ENCODE results near the gene CNOT3. TPM values are rescaled to one million over a fixed set of nuclear protein-coding genes. Genes with fewer than 3 reads are reported as not detected.
A peak's percentile ranks its signal among the peaks of the same experiment; 100 is the strongest.

Gene CNOT3
- total and polyA plus RNA-seq, 9 of the 15 experiments (the other 6 are each of a cell fraction or from before 2014, with no cell fraction given), result 0.27 to 60.4 (median 9.9) TPM

DNA sequence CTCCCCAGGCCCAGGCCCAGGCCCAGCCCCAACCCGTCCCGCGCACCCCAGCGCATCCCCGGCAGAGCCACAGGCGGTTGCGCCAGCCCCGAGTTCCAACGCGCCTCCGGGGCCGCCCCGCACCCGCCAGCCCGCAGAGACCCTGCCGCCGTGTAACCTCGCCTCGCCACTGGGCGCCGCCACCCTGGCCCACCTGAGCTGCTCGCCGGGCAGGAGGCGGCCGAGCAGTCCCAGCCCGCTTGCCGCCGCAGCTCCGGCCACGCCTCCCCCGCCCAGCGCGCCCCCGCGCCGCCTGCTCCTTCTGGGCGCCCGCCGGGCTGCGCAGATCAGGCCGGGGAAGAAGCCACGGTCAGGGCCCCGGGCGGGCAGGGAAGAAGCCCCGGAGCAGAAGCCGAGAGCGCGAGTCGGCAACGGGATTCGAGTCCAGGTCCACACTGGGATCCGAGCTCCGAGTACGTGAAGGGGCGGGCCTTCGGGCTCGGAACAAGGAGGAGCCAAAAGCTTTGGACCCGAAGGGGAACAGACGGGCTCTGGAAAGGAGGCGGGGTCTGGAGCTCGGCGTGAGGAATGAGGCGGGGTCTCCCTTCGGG, 51.7 kb downstream of the CNOT3 start, which contains the start of gene MBOAT7 (continued):
- TF ChIP-seq ERF (CRISPR knock-in tag; IDR thresholded peaks at IDR 0.05), result 0 out of 2 replicates have a peak, but pooled peaks have one; percentile 49
- TF ChIP-seq ZC3H11A (IDR thresholded peaks at IDR 0.05; ENCODE audit: low read depth, low read length), result no peak
- TF ChIP-seq RAD21 (CRISPR knock-in tag; conservative IDR thresholded peaks at IDR 0.05 in 1 of 2, IDR thresholded peaks at IDR 0.05 in 1 of 2), result peak in 1 of 2 experiments; percentile 39; a peak in 2 of 4 replicates
- peak; percentile 31; the same call in 1 of the 2 replicates for TF ChIP-seq ESRRA (IDR thresholded peaks at IDR 0.05; ENCODE audit: borderline replicate concordance, low read depth)
- TF ChIP-seq FOXM1 (IDR thresholded peaks at IDR 0.05; ENCODE audit: low read depth), result no peak
- peak; percentile 85 for TF ChIP-seq FOXM1 (CRISPR knock-in tag; IDR thresholded peaks at IDR 0.05; ENCODE audit: low read depth)
- TF ChIP-seq, protein P1, sequence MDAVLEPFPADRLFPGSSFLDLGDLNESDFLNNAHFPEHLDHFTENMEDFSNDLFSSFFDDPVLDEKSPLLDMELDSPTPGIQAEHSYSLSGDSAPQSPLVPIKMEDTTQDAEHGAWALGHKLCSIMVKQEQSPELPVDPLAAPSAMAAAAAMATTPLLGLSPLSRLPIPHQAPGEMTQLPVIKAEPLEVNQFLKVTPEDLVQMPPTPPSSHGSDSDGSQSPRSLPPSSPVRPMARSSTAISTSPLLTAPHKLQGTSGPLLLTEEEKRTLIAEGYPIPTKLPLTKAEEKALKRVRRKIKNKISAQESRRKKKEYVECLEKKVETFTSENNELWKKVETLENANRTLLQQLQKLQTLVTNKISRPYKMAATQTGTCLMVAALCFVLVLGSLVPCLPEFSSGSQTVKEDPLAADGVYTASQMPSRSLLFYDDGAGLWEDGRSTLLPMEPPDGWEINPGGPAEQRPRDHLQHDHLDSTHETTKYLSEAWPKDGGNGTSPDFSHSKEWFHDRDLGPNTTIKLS (IDR thresholded peaks at IDR 0.05; ENCODE audit: borderline replicate concordance, low read depth), result peak; percentile 65
- TF ChIP-seq, protein P2, sequence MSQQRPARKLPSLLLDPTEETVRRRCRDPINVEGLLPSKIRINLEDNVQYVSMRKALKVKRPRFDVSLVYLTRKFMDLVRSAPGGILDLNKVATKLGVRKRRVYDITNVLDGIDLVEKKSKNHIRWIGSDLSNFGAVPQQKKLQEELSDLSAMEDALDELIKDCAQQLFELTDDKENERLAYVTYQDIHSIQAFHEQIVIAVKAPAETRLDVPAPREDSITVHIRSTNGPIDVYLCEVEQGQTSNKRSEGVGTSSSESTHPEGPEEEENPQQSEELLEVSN (IDR thresholded peaks at IDR 0.05; ENCODE audit: borderline replicate concordance in 1 of 2, extremely low read depth in 1 of 2, insufficient read depth in 1 of 2, insufficient read length in 1 of 2, low read depth in 1 of 2, low read length in 1 of 2, poor library complexity in 1 of 2, severe bottlenecking in 1 of 2), result peak in 1 of 2 experiments; percentile 83
- TF ChIP-seq, protein P3, sequence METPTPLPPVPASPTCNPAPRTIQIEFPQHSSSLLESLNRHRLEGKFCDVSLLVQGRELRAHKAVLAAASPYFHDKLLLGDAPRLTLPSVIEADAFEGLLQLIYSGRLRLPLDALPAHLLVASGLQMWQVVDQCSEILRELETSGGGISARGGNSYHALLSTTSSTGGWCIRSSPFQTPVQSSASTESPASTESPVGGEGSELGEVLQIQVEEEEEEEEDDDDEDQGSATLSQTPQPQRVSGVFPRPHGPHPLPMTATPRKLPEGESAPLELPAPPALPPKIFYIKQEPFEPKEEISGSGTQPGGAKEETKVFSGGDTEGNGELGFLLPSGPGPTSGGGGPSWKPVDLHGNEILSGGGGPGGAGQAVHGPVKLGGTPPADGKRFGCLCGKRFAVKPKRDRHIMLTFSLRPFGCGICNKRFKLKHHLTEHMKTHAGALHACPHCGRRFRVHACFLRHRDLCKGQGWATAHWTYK (CRISPR knock-in tag; IDR thresholded peaks at IDR 0.05), result peak; percentile 50; the same call in 1 of the 2 replicates
- peak in 1 of 2 experiments; percentile 32; a peak in 1 of 4 replicates for TF ChIP-seq HDAC1 (IDR thresholded peaks at IDR 0.05)
- TF ChIP-seq TARDBP (IDR thresholded peaks at IDR 0.05), result peak; percentile 83
- peak; percentile 77 for TF ChIP-seq MTA3 (IDR thresholded peaks at IDR 0.05; ENCODE audit: borderline replicate concordance)
- TF ChIP-seq RBBP5 (IDR thresholded peaks at IDR 0.05; ENCODE audit: borderline replicate concordance, insufficient read depth, low read length, poor library complexity, severe bottlenecking), result no peak
- no peak for TF ChIP-seq PYGO2 (tag; IDR thresholded peaks at IDR 0.05)
- TF ChIP-seq, protein P4, sequence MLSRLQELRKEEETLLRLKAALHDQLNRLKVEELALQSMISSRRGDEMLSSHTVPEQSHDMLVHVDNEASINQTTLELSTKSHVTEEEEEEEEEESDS (CRISPR knock-in tag; IDR thresholded peaks at IDR 0.05), result no peak
- TF ChIP-seq ZNF274 (IDR thresholded peaks at IDR 0.05; ENCODE audit: borderline replicate concordance, low read depth, low read length), result no peak
- no peak for TF ChIP-seq ZNF830 (CRISPR knock-in tag; IDR thresholded peaks at IDR 0.05)
- no peak for TF ChIP-seq NR4A1 (CRISPR knock-in tag; IDR thresholded peaks at IDR 0.05)
- TF ChIP-seq NR4A1 (tag; IDR thresholded peaks at IDR 0.05), result 0 out of 2 replicates have a peak, but pooled peaks have one; percentile 19
- TF ChIP-seq L3MBTL2 (IDR thresholded peaks at IDR 0.05), result peak; percentile 68
- TF ChIP-seq SPI1 (IDR thresholded peaks at IDR 0.05; ENCODE audit: borderline replicate concordance, low read depth, low read length), result 0 out of 2 replicates have a peak, but pooled peaks have one; percentile 1
- peak; percentile 17 for TF ChIP-seq FIP1L1 (IDR thresholded peaks at IDR 0.05; ENCODE audit: low read depth, low read length, poor library complexity, severe bottlenecking)

Measured in K562 (cell line).